Caco-2 (cell line): ENCODE data around the gene BAZ1A. TPM values are rescaled to one million over a fixed set of nuclear protein-coding genes. Genes with fewer than 3 reads are reported as not detected.

Experiments used
- BruUV-seq: library from RNA; stranded (reverse); fragments of 400-500 nt; replicated peaks from 2 replicates; lab custom pipeline; 2021; lab: Mats Ljungman, UMichigan
- CTCF ChIA-PET: fragments of 300-600 bp; sonication (Branson Sonifier 250); formaldehyde crosslinking; loops from one replicate; lab custom pipeline; 2022; ENCODE audit warnings: antibody characterized with exemption; lab: Charles Lee
- POLR2A ChIA-PET: fragments of 300-600 bp; sonication (Branson Sonifier 250); formaldehyde crosslinking; loops from one replicate; lab custom pipeline; 2022; ENCODE audit warnings: antibody characterized with exemption; lab: Charles Lee
- DNase-seq, 2 experiments: peaks; one replicate each; pipeline versions ENCODE4 v3.0.0 to v3.0.0-alpha.2; 2020 to 2022
- H3K27me3 ChIP-seq: replicated peaks from 2 replicates; pipeline ENCODE4 v1.6.0; 2011; ENCODE audit warnings: low read length; ENCODE audit not compliant: control insufficient read depth, insufficient read depth
- H3K36me3 ChIP-seq: 2 replicates; pipeline ENCODE4 v1.5.1; 2011; ENCODE audit warnings: low read length; ENCODE audit not compliant: control insufficient read depth, insufficient read depth
- H3K4me1 ChIP-seq: fragments of 250-450 bp; sonication (Bioruptor Pico); 2 replicates; pipeline ENCODE4 v1.5.1; 2020; ENCODE audit warnings: mild to moderate bottlenecking
- H3K4me3 ChIP-seq: 2 replicates; pipeline ENCODE4 v1.5.1; 2011; ENCODE audit warnings: low read depth, mild to moderate bottlenecking, control low read depth, low read length
- H3K9me3 ChIP-seq: fragments of 250-450 bp; sonication (Bioruptor Pico); 2 replicates; pipeline ENCODE4 v1.5.1; 2020; ENCODE audit warnings: mild to moderate bottlenecking, moderate library complexity
- H3K27ac Mint-ChIP-seq: one replicate; pipeline ENCODE4 v1.8.0; 2022; ENCODE audit warnings: mixed read lengths; ENCODE audit not compliant: unreplicated experiment
- H3K27me3 Mint-ChIP-seq: one replicate; pipeline ENCODE4 v1.8.0; 2022; ENCODE audit warnings: mixed read lengths; ENCODE audit not compliant: insufficient read depth, unreplicated experiment
- H3K36me3 Mint-ChIP-seq: one replicate; pipeline ENCODE4 v1.8.0; 2022; ENCODE audit warnings: mild to moderate bottlenecking, mixed read lengths; ENCODE audit not compliant: insufficient read depth, unreplicated experiment
- H3K4me1 Mint-ChIP-seq: one replicate; pipeline ENCODE4 v1.8.0; 2022; ENCODE audit warnings: low read depth, mixed read lengths; ENCODE audit not compliant: unreplicated experiment
- H3K4me3 Mint-ChIP-seq: one replicate; pipeline ENCODE4 v1.8.0; 2022; ENCODE audit warnings: mild to moderate bottlenecking, moderate library complexity, mixed read lengths; ENCODE audit not compliant: unreplicated experiment
- H3K9me3 Mint-ChIP-seq: one replicate; pipeline ENCODE4 v1.8.0; 2022; ENCODE audit warnings: mixed read lengths; ENCODE audit not compliant: unreplicated experiment
- CTCF ChIP-seq, 2 experiments: fragments of 200-600 bp in 1 of 2; IDR thresholded peaks; 1 replicate in 1 of 2; 2 replicates in 1 of 2; pipeline versions ENCODE4 v1.5.1 to v1.8.0; 2011 to 2022; ENCODE audit warnings: antibody characterized with exemption in 1 of 2, control low read depth in 1 of 2, inconsistent platforms in 1 of 2, low read depth in 1 of 2, low read length in 1 of 2, mild to moderate bottlenecking in 1 of 2, moderate library complexity in 1 of 2; ENCODE audit not compliant: insufficient read depth in 1 of 2, severe bottlenecking in 1 of 2, unreplicated experiment in 1 of 2
- intact Hi-C: fragments of 100-400 bp; cut with micrococcal nuclease; formaldehyde crosslinking; loops from one replicate; pipeline ENCODE4 v1.10.0; 2022; ENCODE audit not compliant: unreplicated experiment
- total RNA-seq: library from RNA; stranded (reverse); gene quantifications from 2 replicates; pipeline ENCODE4 v1.2.3, GENCODE V29; 2022

The BAZ1A gene
- total RNA-seq, 1 experiment from 2014 or later: 26.1 TPM

GRCh38 chr14:34833549-34834523, 41.3 kb downstream of the BAZ1A start:
- no TSS peak for BruUV-seq
- Mint-ChIP-seq H3K36me3 (peaks cover under 1% of the 10 kb centered on the region), H3K27ac (no peak overlapping the region), H3K27me3 (no peaks in the 10 kb centered on the region), H3K4me3 (no peak overlapping the region), H3K4me1 (no peaks in the 10 kb centered on the region), H3K9me3 (no peaks in the 10 kb centered on the region)
- TF ChIP-seq CTCF (IDR thresholded peaks at IDR 0.05; ENCODE audit: insufficient read depth in 1 of 2, low read depth in 1 of 2, low read length in 1 of 2, severe bottlenecking in 1 of 2, unreplicated experiment in 1 of 2): no peak
- H3K4me3 ChIP-seq: no peak overlapping the region
- ChIA-PET CTCF (no interaction called here), POLR2A (no interaction called here)
- no peaks in the 10 kb centered on the region for H3K4me1 ChIP-seq
- H3K27me3 ChIP-seq: no peaks in the 10 kb centered on the region
- H3K9me3 ChIP-seq: no peaks in the 10 kb centered on the region
- no peak for DNase-seq
- intact Hi-C loops: no loop called here
- no peaks in the 10 kb centered on the region for H3K36me3 ChIP-seq

GRCh38 chr14:34826661-34827060, 48.5 kb downstream of the BAZ1A start:
- H3K9me3 ChIP-seq: no peaks in the 10 kb centered on the region
- H3K4me3 ChIP-seq: no peak overlapping the region
- H3K36me3 Mint-ChIP-seq: peaks cover 41% of the 10 kb centered on the region
- H3K27me3 ChIP-seq: no peaks in the 10 kb centered on the region
- ChIA-PET CTCF (no interaction called here), POLR2A (no interaction called here)
- no peaks in the 10 kb centered on the region for H3K36me3 ChIP-seq
- no TSS peak for BruUV-seq
- H3K27ac Mint-ChIP-seq: no peak overlapping the region
- intact Hi-C loops: no loop called here
- H3K4me3 Mint-ChIP-seq: no peak overlapping the region
- DNase-seq: no peak
- no peaks in the 10 kb centered on the region for H3K4me1 ChIP-seq
- no peaks in the 10 kb centered on the region for H3K4me1 Mint-ChIP-seq
- H3K9me3 Mint-ChIP-seq: no peaks in the 10 kb centered on the region
- no peak for TF ChIP-seq CTCF (IDR thresholded peaks at IDR 0.05; ENCODE audit: insufficient read depth in 1 of 2, low read depth in 1 of 2, low read length in 1 of 2, severe bottlenecking in 1 of 2, unreplicated experiment in 1 of 2)
- H3K27me3 Mint-ChIP-seq: no peaks in the 10 kb centered on the region

GRCh38 chr14:34824826-34825225, 50.3 kb downstream of the BAZ1A start:
- intact Hi-C loops: no loop called here
- H3K36me3 ChIP-seq: no peaks in the 10 kb centered on the region
- Mint-ChIP-seq H3K27me3 (no peaks in the 10 kb centered on the region), H3K4me3 (no peak overlapping the region), H3K4me1 (no peaks in the 10 kb centered on the region), H3K36me3 (peaks cover 49% of the 10 kb centered on the region), H3K9me3 (no peaks in the 10 kb centered on the region), H3K27ac (no peak overlapping the region)
- H3K4me1 ChIP-seq: no peaks in the 10 kb centered on the region
- DNase-seq: no peak
- POLR2A ChIA-PET: no interaction called here
- no peaks in the 10 kb centered on the region for H3K9me3 ChIP-seq
- no peak for TF ChIP-seq CTCF (IDR thresholded peaks at IDR 0.05; ENCODE audit: insufficient read depth in 1 of 2, low read depth in 1 of 2, low read length in 1 of 2, severe bottlenecking in 1 of 2, unreplicated experiment in 1 of 2)
- CTCF ChIA-PET: no interaction called here
- H3K27me3 ChIP-seq: no peaks in the 10 kb centered on the region
- BruUV-seq: no TSS peak
- H3K4me3 ChIP-seq: no peak overlapping the region
